Mucosa of gallbladder (tissue), 1 donor: ENCODE results near the gene ZNF70. TPM values are rescaled to one million over a fixed set of nuclear protein-coding genes. Genes with fewer than 3 reads are reported as not detected.

Experiments used
- DNase-seq: peaks from one replicate; pipeline ENCODE4 v3.0.0-alpha.2; 2020; ENCODE audit warnings: low spot score
- total RNA-seq: library from RNA; stranded (reverse); gene quantifications from one replicate; pipeline ENCODE4 v1.2.1, GENCODE V29; 2021
- donor health status: DM: no; HTN: no; CAD: no.

The ZNF70 gene
- total RNA-seq, 1 donor from 2014 or later, result 6.8 TPM

GRCh38 chr22:23716811-23717801 is 33.8 kb downstream of the ZNF70 start:
- peak; percentile 85 for DNase-seq

GRCh38 chr22:23715806-23716375 is 35.0 kb downstream of the ZNF70 start:
- DNase-seq, result no peak

GRCh38 chr22:23714596-23715578 is 36.0 kb downstream of the ZNF70 start:
- DNase-seq, result no peak

GRCh38 chr22:23713696-23714595 is 37.0 kb downstream of the ZNF70 start:
- DNase-seq, result no peak

- no peak for DNase-seq
These were observed 38.7 kb downstream of the ZNF70 start for GRCh38 chr22:23712256-23712655.

- DNase-seq, result no peak
These were observed 41.8 kb downstream of the ZNF70 start for GRCh38 chr22:23709107-23709506.

GRCh38 chr22:23708270-23708669 is 42.6 kb downstream of the ZNF70 start:
- DNase-seq, result no peak

- DNase-seq, result no peak
These were observed 45.6 kb downstream of the ZNF70 start for GRCh38 chr22:23705358-23705757.

- DNase-seq, result no peak
These were observed 46.1 kb downstream of the ZNF70 start for GRCh38 chr22:23704829-23705228.

GRCh38 chr22:23704062-23704461 is 46.9 kb downstream of the ZNF70 start:
- no peak for DNase-seq

GRCh38 chr22:23700706-23701105 is 50.2 kb downstream of the ZNF70 start:
- DNase-seq, result no peak

GRCh38 chr22:23698673-23699235 is 52.2 kb downstream of the ZNF70 start:
- DNase-seq, result no peak

- DNase-seq, result no peak
These were observed 52.8 kb downstream of the ZNF70 start for GRCh38 chr22:23698094-23698493.

GRCh38 chr22:23697031-23697970 is 53.6 kb downstream of the ZNF70 start:
- DNase-seq, result no peak

- peak; percentile 51 for DNase-seq
These were observed 54.5 kb downstream of the ZNF70 start for GRCh38 chr22:23696326-23696851.

- DNase-seq, result no peak
These were observed 55.2 kb downstream of the ZNF70 start for GRCh38 chr22:23695571-23696325.

GRCh38 chr22:23695141-23695540 is 55.8 kb downstream of the ZNF70 start:
- DNase-seq, result no peak

GRCh38 chr22:23693979-23694680 is 56.8 kb downstream of the ZNF70 start:
- DNase-seq, result no peak
